ENCODE results near the gene SAFB2. TPM values are rescaled to one million over a fixed set of nuclear protein-coding genes. Genes with fewer than 3 reads are reported as not detected.
"Not testable (repeated sequence)": the region's sequence is repeated elsewhere in the genome, so short reads cannot be mapped to it uniquely, and the experiment has no call there.

Gene SAFB2
- total and polyA plus RNA-seq, 7 donors: 30.4 to 52.9 (median 42.1) TPM

DNA sequence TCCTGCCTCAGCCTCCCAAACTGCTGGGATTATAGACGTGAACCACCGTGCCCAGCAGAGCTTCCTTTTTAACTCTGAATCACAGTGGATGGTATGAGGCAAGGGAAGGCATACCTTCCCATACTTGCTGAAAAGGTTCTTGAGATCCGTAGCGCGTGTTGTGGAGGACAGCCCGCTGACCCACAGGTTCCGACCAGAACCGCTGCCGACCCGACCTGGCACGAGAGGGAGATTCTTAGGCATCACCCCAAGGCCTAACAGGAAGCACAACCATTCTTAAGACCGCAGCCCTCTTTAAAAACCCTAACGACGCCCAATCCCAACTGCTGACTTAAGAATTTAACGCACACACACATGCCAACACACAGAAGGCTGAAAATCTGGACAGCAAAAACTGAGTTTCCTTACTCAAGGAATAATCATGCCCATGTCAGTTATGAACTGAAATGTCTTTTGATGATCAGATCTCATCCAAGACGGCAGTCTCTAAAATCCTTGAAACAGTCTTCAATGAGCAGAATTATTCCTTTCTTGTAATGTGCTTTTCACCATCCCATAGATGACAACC lies 12.6 kb downstream of the SAFB2 start:
- Histone ChIP-seq H3K4me1 (no peaks in the 10 kb centered on the region), H3K4me3 (no peak overlapping the region), H3K27ac (no peak overlapping the region), H3K9me3 (no peaks in the 10 kb centered on the region), H3K27me3 (ENCODE audit: insufficient read depth in 3 of 3, low read length in 2 of 3) (no peaks in the 10 kb centered on the region), H3K36me3 (ENCODE audit: insufficient read depth in 1 of 2, low read depth in 1 of 2) (peaks cover 41 to 93% of the 10 kb centered on the region in 2 donors)
- DNase-seq (peak in 1 of 2 donors; percentile 26), ATAC-seq (no peak)
- 90 to 93% (median 92%) methylated on average over 16 of the region's 16 CpGs for WGBS, 3 donors
- intact Hi-C loops (cut with DNase I): loop anchor here in 1 of 2 donors (5.0 kb wide), 1 partner anchor 47 kb away; no protein-coding TSS in a partner anchor
- TF ChIP-seq, protein P1, sequence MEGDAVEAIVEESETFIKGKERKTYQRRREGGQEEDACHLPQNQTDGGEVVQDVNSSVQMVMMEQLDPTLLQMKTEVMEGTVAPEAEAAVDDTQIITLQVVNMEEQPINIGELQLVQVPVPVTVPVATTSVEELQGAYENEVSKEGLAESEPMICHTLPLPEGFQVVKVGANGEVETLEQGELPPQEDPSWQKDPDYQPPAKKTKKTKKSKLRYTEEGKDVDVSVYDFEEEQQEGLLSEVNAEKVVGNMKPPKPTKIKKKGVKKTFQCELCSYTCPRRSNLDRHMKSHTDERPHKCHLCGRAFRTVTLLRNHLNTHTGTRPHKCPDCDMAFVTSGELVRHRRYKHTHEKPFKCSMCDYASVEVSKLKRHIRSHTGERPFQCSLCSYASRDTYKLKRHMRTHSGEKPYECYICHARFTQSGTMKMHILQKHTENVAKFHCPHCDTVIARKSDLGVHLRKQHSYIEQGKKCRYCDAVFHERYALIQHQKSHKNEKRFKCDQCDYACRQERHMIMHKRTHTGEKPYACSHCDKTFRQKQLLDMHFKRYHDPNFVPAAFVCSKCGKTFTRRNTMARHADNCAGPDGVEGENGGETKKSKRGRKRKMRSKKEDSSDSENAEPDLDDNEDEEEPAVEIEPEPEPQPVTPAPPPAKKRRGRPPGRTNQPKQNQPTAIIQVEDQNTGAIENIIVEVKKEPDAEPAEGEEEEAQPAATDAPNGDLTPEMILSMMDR (IDR thresholded peaks at IDR 0.05): no peak

DNA sequence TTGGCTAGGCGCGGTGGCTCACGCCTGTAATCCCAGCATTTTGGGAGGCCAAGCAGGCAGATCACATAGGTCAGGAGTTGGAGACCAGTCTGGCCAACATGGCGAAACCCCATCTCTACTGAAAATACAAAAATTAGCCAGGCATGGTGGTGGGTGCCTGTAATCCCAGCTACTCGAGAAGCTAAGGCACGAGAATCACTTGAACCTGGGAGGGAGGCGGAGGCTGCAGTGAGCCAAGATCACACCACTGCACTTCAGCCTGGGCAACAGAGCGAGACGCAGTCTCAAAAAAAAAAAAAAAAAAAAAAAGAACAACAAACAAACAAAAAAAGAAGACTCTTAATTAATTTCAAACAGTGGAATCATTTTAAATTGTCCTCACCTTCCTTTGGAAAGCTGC lies 13.8 kb downstream of the SAFB2 start:
- H3K9me3 ChIP-seq; H3K4me1 ChIP-seq; ATAC-seq; intact Hi-C loops (cut with DNase I); H3K27ac ChIP-seq; H3K27me3 ChIP-seq (ENCODE audit: insufficient read depth in 3 of 3, low read length in 2 of 3); H3K4me3 ChIP-seq: not testable (repeated sequence)
- DNase-seq: peak in 1 of 2 donors; percentile 2
- peaks cover 43 to 93% of the 10 kb centered on the region in 2 donors for H3K36me3 ChIP-seq (ENCODE audit: insufficient read depth in 1 of 2, low read depth in 1 of 2)
- 92 to 93% (median 92%) methylated on average over 9 of the region's 9 CpGs for WGBS, 3 donors

DNA sequence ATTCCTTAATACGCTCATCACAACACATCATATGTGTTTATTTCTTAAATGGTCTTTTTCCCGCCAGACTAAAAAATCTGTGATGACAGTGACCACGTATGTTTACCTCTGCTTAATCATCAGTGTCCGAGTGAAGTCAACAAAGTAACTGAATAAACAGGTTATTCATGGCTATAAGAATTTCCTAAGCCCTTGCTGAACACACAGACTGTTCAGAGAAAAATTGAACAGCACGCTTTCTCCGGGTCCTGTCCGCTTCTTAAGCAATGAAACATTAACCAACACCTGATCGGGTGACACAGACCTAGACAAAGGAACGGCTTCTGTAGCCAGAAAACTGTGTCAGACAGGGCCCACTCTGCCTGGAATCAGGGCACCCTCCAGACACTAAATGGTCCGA lies 14.3 kb downstream of the SAFB2 start:
- intact Hi-C loops (cut with DNase I): no loop called here
- 90 to 94% (median 91%) methylated on average over 10 of the region's 10 CpGs for WGBS, 3 donors
- H3K27ac ChIP-seq: peak overlapping the region; percentile 36
- H3K27me3 ChIP-seq (ENCODE audit: insufficient read depth in 3 of 3, low read length in 2 of 3): no peaks in the 10 kb centered on the region
- TF ChIP-seq, protein P1 (IDR thresholded peaks at IDR 0.05): no peak
- H3K9me3 ChIP-seq: no peaks in the 10 kb centered on the region
- DNase-seq (no peak), ATAC-seq (peak in 2 of 4 donors; percentile 18 to 19)
- no peaks in the 10 kb centered on the region for H3K4me1 ChIP-seq
- no peak overlapping the region for H3K4me3 ChIP-seq
- H3K36me3 ChIP-seq (ENCODE audit: insufficient read depth in 1 of 2, low read depth in 1 of 2): peaks cover 39 to 93% of the 10 kb centered on the region in 2 donors

DNA sequence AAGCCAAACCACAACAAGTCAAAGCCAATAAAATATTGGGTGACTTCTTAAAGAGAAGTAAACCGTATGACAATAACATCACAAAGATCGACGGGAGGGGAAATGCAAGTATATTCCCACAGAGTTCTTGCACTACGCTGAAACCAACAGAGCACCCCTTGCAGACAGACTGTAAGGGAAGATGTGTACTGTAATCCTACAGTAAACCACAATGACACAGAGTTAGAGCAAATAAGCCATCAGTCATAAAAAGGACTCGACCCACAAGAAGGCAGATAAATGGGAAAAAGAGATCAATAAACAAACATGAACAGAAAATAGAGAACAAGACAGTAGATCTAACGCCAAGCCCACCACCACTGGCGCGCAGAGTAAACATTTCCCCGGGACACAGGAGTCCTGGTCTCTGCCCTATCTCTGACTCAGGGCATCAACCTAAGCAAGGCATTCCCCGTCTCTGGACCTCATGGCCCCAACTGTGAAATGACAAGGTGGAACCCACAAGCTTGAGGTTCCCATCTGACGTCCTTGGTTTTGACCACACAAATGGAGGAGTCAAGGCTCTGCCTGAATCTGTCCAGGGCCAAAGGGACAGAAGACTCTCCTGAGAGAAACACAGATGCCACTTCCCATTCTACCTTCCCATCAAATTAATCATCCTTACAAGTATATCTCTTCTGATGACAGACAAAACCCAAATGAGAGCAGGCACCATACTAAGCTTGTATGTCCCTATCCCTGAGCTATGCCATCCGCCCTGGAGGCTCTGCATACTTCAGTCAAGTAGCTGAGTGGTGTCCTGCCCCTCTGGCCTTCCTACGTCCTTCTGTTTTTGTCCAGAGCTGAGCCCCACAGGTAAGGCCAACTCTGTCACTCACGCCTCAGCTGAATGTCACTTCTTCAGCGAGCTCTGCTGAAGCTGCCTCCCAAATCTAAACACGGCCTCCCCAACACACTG lies 15.0 kb downstream of the SAFB2 start:
- H3K9me3 ChIP-seq: no peaks in the 10 kb centered on the region
- no peak overlapping the region for H3K4me3 ChIP-seq
- peak in 1 of 2 donors; percentile 27 for DNase-seq
- WGBS, 3 donors: 91 to 93% (median 91%) methylated on average over 16 of the region's 16 CpGs
- H3K27ac ChIP-seq: peak overlapping the region; percentile 36
- TF ChIP-seq, protein P1 (IDR thresholded peaks at IDR 0.05): no peak
- ATAC-seq: peak; percentile 71 to 75 (median 72)
- peaks cover 32 to 93% of the 10 kb centered on the region in 2 donors for H3K36me3 ChIP-seq (ENCODE audit: insufficient read depth in 1 of 2, low read depth in 1 of 2)
- intact Hi-C loops (cut with DNase I): no loop called here
- H3K27me3 ChIP-seq (ENCODE audit: insufficient read depth in 3 of 3, low read length in 2 of 3): no peaks in the 10 kb centered on the region
- no peaks in the 10 kb centered on the region for H3K4me1 ChIP-seq

DNA sequence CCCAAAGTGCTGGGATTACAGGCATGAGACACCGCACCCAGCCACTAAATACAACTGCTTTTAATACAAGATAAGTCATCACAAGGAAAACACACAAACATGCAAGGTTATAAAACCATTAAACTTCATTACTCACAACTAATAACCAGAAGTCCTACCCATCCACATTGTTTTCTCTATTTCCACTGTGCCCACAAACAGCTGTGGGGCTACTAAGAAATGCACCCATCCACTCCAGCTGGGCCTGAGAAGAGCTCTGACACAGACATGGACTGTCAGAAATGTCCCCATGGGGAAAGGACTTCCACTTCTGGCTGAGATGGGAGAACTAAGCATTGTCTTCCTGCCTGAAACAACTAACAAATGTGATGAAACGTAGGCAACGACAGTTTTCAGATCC lies 17.2 kb downstream of the SAFB2 start:
- DNase-seq (no peak), ATAC-seq (no peak)
- H3K27me3 ChIP-seq (ENCODE audit: insufficient read depth in 3 of 3, low read length in 2 of 3): no peaks in the 10 kb centered on the region
- peaks cover 27 to 96% of the 10 kb centered on the region in 2 donors for H3K36me3 ChIP-seq (ENCODE audit: insufficient read depth in 1 of 2, low read depth in 1 of 2)
- no peaks in the 10 kb centered on the region for H3K9me3 ChIP-seq
- no peaks in the 10 kb centered on the region for H3K4me1 ChIP-seq
- WGBS, 3 donors: 81 to 89% (median 85%) methylated on average over 3 of the region's 3 CpGs
- no peak overlapping the region for H3K4me3 ChIP-seq
- TF ChIP-seq, protein P1 (IDR thresholded peaks at IDR 0.05): no peak
- H3K27ac ChIP-seq: no peak overlapping the region
- intact Hi-C loops (cut with DNase I): no loop called here
